ENCODE measurements around the gene INIP.

GRCh38 chr9:112720113-112720780 is 2.3 kb upstream of the INIP start:
- TF ChIP-seq CTCF (conservative IDR thresholded peaks at IDR 0.05; ENCODE audit: low read depth in 2 of 2) (no peak), EZH2 (IDR thresholded peaks at IDR 0.05; ENCODE audit: low read depth, unreplicated experiment) (no peak), REST (IDR thresholded peaks at IDR 0.05; ENCODE audit: unreplicated experiment) (no peak)

All from GM23338 (cell line).